NCI-H2171 (cell line): ENCODE results near the gene STIM2.

Source experiments
- DNase-seq: peaks from one replicate; lab custom pipeline; 2025; lab: John Stamatoyannopoulos, UW

STIM2 gene

DNA sequence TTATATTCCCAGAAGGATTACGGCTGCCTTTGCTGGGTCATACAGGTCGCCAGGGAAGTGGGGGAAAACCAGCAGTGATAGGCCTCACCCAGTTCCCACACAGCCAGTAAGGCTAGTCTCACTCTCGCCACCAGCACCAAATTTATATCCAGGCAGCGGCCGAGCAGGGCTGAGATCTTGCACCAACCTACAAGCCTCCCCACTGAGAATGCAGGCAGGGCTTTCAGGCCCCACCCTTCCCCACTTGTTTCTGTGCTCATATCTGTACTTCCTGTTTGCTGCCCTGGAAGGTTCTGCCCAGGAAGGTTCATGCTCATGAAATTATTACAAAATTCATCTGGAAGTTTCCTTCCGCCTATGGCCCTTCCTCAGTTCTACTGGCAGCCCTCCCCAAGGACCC is 179.7 kb downstream of the STIM2 start:
- DNase-seq: no peak

DNA sequence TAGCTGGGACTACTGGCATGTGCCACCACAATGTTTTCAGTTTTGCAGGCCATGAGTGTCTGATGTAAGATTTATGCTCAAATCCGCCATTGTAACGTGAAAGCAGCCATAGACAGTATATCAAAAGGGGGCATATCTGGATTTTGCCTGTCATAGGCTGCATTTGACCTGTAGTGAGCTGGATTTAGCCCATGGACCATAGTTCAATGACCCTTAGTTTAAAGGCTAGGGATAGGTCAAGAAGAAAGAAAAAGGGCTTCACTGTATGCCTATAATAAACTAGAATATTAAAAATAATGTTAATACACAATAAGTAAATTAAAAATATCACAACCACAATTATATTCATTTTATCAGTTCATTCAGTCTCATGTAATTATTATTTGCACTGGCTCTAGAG is 181.8 kb downstream of the STIM2 start:
- no peak for DNase-seq

DNA sequence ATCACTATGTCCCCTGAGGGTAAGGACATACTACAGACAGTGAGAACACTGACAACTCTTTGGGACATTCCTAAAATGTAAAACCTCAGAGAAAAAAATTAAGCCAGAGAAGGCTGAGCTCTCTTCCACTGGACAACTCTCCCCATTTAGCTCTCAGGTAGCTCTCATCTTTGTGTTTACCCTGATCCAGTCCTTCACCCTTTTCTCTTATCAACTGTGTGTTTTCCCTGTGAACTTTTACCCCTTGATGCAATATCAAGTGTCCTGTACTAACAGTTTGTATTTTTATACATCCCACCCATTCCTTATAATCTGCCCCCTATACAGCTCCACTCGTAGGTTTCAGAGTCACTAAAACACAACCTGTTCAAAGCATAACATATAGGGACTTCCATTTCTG is 182.6 kb downstream of the STIM2 start:
- no peak for DNase-seq

DNA sequence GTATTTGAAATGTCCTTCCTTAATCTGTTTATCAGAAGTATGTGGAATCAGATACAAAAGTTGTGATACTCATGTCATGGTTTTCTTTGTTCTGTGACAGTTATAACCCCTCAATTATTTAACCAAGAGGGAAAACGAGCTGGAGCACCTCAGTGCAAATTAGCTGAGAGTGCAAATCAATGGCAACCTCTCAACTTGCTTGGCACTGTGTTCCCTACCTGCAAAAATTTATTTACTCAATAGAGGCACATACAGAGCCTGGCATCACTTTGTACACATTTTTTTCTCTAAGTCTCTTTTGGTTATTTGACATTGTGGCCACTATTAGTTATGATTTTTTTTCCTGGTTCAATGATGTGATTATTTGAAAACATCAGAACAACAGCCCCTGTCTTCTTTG is 186.2 kb downstream of the STIM2 start:
- no peak for DNase-seq

DNA sequence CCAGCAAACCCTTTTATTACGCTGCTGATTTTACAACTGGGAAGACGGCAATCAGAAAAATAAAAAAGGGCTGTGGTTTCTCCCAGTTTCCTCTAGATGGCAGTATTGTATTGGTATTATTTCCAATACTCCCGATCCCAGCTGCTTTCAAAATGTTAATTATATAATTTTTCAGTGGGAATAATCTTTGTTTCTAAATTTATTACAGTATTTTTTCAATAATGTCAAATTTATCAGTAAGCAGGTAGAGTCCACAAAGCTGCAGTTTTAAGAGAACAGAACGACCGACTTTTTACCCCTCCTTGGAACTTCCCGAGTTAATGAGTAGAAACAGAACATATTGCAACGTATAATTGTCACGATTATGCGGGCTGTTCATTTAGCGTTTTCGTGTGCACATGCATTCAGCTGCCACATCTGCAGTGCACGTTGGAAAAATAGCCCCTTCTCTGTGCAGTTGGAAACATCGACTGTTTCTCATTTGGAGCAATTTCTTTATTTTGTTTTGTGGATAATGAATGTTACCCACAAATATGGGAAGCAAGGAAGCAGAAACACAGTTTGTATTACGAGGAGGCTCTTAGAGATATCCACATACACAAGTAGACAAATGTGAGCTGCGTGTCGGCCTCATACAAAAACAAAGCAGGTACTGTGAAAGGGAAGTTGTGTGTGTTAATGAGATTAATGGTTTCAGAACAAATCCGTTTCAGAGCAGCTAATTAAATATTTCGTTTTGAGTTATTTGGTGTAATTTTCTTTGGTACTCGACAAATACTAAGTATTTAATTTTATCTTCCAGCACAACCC is 188.0 kb downstream of the STIM2 start:
- peak; percentile 3 for DNase-seq

DNA sequence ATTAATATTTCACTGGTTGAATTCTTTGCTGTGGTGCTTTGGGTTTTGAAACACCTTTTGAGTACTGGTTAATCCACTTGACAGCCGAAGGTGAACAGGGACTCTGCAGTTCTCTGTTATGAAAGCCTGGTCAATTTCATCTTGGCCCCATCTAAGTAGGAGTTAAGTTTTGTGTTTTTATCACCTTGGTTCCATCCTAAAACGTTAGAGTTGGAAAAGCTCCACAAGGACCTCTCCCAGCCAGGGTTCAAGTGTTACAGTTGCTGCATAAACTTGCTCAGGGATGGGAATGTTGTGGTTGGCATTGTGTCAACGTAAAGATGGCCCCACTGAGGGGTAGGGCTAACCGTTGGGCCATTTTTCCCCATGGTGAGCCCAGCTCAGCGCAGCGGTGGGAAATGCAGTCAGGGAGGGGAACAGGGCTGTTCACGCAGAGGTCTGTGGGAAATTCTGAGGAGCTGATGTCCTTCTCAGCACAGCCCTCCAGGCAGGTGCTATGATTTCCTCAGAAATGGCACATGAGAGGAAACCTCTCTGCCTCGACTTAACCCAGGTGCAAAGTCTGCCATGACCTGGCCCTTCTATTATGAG is 188.7 kb downstream of the STIM2 start:
- DNase-seq: no peak

DNA sequence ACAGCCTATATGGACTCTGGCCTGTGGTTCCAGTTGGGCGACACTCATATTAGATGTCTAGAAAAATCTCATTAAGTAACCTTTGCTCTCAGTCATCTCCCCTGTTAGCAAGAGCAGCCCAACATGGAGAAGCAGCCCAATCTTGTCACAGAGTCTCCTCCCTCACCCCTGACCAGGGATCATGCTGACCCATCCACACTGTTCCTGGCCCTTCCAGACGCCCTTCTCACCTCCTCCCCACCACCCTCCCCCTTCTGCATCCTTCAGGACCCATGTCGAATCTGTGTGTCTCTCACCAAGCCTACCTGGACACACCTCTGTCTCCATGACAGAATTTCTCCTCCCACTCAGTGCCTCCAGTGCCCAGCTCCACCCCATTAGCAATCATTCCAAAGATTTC is 190.1 kb downstream of the STIM2 start:
- no peak for DNase-seq

DNA sequence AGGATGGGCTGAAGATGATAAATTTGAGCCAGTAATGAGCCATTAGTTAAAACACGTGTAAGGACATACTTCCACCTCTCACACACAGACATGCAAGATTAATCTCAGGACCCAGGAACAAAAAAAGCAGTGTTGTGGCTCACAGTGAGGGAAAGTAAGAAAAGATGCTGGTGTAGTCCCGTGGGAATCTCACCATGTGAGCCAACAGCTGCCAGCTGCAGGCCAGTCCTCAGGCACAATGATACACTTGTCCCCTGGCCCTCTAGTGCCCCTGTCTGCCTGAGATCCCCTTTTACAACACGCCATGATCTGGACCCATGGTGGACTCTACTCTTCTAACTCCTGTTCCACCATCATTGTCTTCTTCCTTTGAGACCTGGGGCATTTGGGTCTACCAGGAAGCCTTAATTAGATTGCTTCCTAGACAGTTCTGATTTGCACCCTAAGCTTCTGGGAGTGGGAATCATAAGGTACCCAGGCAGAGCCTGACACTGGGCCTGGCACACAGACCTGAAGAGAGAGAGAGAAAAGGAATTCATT is 194.7 kb downstream of the STIM2 start:
- DNase-seq: no peak

DNA sequence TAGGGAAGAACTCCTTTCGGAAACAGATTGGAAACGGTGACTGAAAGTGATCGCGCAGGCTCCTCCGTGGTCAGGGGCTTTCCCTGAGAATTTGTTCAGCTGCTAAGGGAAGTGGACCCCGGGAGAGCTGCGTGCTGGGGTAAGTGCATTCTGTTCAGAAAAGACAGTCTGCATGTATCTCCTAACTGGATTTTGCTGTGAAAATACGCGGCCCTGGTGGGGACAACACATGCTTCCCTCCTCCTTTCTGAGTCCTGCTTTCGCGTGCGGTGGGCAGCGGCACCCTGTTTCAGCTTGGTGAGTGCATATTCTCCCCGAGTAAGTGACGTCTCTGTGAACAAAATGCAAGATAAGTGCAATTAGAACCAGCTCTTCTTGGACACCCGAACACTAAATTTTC is 195.6 kb downstream of the STIM2 start:
- DNase-seq: no peak

DNA sequence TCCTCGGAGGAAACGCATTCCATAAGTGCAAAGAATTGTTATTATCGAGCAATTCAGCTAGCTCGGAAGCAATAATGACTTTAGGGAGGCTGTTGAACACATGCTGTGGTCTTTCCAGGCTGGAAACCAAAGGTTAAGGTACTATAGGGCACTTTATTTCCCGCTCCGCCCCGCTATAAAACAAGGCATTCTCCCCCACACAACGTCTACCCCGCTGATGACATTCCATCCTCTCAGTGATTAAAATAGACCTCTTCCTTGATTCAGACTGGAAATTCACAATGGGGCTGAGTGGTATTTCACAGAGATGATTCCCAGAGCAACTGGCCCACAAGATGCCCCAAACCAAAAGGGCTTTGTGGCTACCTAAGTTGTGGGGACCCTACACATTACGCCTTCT is 196.4 kb downstream of the STIM2 start:
- no peak for DNase-seq

DNA sequence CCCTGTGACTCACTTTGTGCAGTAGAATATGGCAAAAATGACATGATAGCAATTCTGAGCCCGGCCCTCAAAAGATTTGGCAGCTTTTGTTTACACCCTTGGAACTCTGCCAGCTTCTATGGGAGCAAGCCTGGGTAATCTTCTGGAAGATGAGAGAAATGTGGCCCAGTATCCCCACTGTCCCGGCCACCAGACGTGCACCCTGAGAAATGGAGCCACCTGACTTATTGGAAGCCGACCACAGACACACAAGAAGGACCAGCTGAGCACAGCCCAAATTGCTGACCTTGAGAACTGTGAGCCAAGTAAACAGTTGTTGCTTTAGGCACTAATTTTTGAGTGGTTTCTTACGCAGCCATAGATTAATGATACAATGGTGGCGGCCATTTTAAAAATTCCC is 197.0 kb downstream of the STIM2 start:
- no peak for DNase-seq

DNA sequence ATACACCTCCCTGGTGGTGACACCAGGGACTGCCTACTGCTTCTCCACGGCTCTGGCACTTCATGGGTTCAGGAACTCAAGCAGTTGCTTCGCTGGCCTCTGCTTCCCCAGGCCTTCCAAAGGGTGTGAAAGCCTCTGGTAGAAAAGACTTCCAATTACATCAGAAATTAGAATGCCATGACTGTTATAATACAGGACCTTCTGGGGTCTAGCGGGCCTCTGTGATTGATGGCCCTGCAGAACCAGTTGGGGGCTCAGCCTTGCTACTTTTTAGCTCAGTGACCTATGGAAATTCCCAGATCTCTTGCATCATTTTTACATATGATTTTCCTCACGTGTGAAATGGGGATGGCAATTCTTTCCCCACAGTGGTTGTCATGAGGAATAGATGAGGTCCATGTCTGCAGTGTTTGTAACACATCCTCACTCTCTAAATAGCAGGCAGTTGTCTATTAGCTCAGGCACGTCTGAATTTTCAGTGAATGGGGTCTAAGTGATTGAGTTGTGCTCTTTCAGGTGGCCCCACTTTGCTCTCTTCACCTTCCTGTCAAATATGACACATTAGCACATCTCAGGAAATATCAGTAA is 198.3 kb downstream of the STIM2 start:
- no peak for DNase-seq

DNA sequence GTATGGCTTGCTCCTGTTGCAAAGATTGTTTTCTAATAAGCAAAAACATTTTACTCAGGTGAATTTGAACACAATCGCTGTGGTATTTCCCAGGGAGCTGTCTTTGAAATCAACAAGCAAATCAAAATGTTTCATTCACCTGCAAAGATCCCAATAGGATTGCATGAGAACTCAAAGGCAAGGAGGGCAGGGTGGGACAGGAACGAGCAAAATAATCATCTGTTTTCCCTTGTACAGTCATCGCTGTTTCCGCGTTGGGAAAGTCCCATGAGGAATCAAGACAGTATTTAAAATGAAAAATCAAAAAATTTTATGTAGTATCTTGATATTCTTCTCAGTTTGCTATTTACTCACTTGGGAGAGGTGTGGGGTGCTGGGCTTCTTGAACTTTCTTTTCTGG is 198.8 kb downstream of the STIM2 start:
- no peak for DNase-seq

DNA sequence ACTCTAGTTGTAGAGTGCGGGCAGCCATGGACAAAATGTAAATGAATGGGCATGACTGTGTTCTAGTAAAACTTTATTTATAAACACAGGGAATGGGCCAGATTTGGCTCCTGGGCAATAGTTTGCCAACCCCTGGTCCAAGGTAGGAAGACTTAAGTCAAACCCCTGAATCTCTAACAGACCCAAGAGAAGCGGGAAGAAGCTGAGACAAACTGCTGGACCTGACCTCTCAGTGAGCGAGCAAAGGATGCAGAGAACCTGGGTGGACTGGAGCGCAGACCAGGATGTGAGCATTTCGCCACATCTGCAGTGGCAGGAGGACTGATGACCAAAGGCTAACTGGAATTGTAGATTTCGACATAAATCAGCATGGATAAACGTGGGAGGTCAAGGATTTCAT is 201.6 kb downstream of the STIM2 start:
- no peak for DNase-seq

DNA sequence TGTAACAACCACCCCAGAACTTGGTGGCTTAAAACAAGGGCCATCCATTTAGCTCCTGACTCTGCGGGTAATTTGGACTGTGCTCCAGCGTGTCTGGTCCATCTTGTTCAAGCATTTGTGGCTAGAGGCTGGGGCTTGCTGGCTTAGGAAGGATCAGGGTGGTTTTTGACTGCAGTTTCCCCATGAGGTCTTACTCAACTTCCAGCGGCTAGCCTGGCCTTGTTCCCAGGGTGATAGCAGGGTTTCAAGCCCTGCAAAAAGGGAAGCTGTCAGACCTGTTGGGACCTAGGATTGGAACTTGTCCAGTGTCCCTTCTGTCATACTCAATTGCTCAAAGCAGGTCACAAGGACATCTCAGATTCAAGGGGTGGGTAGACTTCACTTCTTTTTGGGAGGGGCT is 205.9 kb downstream of the STIM2 start:
- no peak for DNase-seq

DNA sequence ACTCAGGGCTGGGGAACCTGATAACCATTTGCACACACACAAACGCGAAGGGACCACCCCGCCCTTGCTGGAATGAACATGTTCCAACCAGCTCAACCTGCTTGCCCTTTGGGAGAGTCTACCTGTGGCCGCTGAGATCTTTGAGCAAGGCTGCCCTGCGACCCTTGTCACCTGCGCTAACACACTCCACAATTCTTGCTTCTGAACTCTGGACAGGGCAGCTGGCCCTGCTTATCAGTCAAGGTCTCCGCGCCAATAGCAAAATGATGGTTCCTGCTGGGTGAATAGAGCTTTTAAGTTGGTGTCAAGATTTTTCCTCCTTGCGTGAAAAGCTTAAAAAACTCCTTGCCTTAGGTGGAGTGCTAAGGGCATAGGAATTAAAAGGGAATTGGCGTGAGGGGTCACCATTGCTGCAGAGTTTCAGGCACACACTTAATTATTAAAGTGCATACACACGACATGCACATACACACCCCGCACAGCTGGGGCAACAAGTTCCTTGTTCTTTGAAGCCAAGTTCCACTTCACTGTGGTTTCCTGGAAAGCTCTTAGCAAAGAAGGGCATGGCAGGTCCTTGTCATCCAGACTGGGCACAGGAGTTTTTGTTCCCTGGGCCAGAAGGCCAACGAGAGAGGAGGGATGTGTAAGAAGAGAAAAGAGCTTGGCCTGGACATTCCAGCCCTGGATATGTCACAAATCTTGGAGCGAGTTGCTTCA is 207.7 kb downstream of the STIM2 start:
- no peak for DNase-seq
